ENCODE data around the gene USP5.

USP5 gene

GRCh38 chr12:6840330-6840729, 11.6 kb upstream of the USP5 start:
- no peak for DNase-seq (ENCODE audit: low read depth in 2 of 2, low spot score in 1 of 2)

- no peak for DNase-seq (ENCODE audit: low read depth in 2 of 2, low spot score in 1 of 2)
Measured at GRCh38 chr12:6840761-6841515, 11.0 kb upstream of the USP5 start, which contains the start of gene GNB3. Gene GNB3, plus strand, starts transcription at chr12:6840925. Its CDS starts 363 bp downstream, at chr12:6841288.

GRCh38 chr12:6842075-6842474, 9.9 kb upstream of the USP5 start:
- no peak for DNase-seq (ENCODE audit: low read depth in 2 of 2, low spot score in 1 of 2)

- no peak for DNase-seq (ENCODE audit: low read depth in 2 of 2, low spot score in 1 of 2)
Measured at GRCh38 chr12:6843118-6843902, 8.6 kb upstream of the USP5 start.

GRCh38 chr12:6845395-6845794, 6.6 kb upstream of the USP5 start:
- no peak for DNase-seq (ENCODE audit: low read depth in 2 of 2, low spot score in 1 of 2)

- no peak for DNase-seq (ENCODE audit: low read depth in 2 of 2, low spot score in 1 of 2)
Measured at GRCh38 chr12:6846316-6846869, 5.6 kb upstream of the USP5 start.

GRCh38 chr12:6847676-6848075, 4.3 kb upstream of the USP5 start:
- no peak for DNase-seq (ENCODE audit: low read depth in 2 of 2, low spot score in 1 of 2)

GRCh38 chr12:6849427-6849826, 2.5 kb upstream of the USP5 start:
- DNase-seq (ENCODE audit: low read depth in 2 of 2, low spot score in 1 of 2), result no peak

GRCh38 chr12:6849976-6850560, 1.9 kb upstream of the USP5 start:
- DNase-seq (ENCODE audit: low read depth in 2 of 2, low spot score in 1 of 2), result no peak

GRCh38 chr12:6850796-6851152, 1.2 kb upstream of the USP5 start:
- no peak for DNase-seq (ENCODE audit: low read depth in 2 of 2, low spot score in 1 of 2)

- DNase-seq (ENCODE audit: low read depth in 2 of 2, low spot score in 1 of 2), result peak; percentile 80 to 85
Measured at GRCh38 chr12:6851153-6851920, 613 bp upstream of the USP5 start, which contains the start of gene CDCA3. Gene CDCA3, minus strand, starts transcription at chr12:6851286. Its CDS starts 334 bp downstream, at chr12:6850952.

GRCh38 chr12:6852651-6853354, 853 bp downstream of the USP5 start:
- no peak for DNase-seq (ENCODE audit: low read depth in 2 of 2, low spot score in 1 of 2)

GRCh38 chr12:6853626-6854025, 1.7 kb downstream of the USP5 start:
- no peak for DNase-seq (ENCODE audit: low read depth in 2 of 2, low spot score in 1 of 2)

- no peak for DNase-seq (ENCODE audit: low read depth in 2 of 2, low spot score in 1 of 2)
Measured at GRCh38 chr12:6854036-6854435, 2.1 kb downstream of the USP5 start.

GRCh38 chr12:6855322-6855721, 3.4 kb downstream of the USP5 start:
- DNase-seq (ENCODE audit: low read depth in 2 of 2, low spot score in 1 of 2), result no peak

- no peak for DNase-seq (ENCODE audit: low read depth in 2 of 2, low spot score in 1 of 2)
Measured at GRCh38 chr12:6858799-6859198, 6.8 kb downstream of the USP5 start.

- DNase-seq (ENCODE audit: low read depth in 2 of 2, low spot score in 1 of 2), result no peak
Measured at GRCh38 chr12:6860116-6860515, 8.2 kb downstream of the USP5 start.

GRCh38 chr12:6860942-6861341, 9.0 kb downstream of the USP5 start:
- no peak for DNase-seq (ENCODE audit: low read depth in 2 of 2, low spot score in 1 of 2)

GRCh38 chr12:6861391-6861790, 9.4 kb downstream of the USP5 start:
- no peak for DNase-seq (ENCODE audit: low read depth in 2 of 2, low spot score in 1 of 2)

- no peak for DNase-seq (ENCODE audit: low read depth in 2 of 2, low spot score in 1 of 2)
Measured at GRCh38 chr12:6863033-6863432, 11.1 kb downstream of the USP5 start.

Data from stimulated activated CD8-positive, alpha-beta memory T cell treated with anti-CD3 and anti-CD28 coated beads, Interleukin-4, amount 100 ng/mL, for 1 hour (primary cell).